ENCODE data around the gene RUSF1.

Gene RUSF1

DNA sequence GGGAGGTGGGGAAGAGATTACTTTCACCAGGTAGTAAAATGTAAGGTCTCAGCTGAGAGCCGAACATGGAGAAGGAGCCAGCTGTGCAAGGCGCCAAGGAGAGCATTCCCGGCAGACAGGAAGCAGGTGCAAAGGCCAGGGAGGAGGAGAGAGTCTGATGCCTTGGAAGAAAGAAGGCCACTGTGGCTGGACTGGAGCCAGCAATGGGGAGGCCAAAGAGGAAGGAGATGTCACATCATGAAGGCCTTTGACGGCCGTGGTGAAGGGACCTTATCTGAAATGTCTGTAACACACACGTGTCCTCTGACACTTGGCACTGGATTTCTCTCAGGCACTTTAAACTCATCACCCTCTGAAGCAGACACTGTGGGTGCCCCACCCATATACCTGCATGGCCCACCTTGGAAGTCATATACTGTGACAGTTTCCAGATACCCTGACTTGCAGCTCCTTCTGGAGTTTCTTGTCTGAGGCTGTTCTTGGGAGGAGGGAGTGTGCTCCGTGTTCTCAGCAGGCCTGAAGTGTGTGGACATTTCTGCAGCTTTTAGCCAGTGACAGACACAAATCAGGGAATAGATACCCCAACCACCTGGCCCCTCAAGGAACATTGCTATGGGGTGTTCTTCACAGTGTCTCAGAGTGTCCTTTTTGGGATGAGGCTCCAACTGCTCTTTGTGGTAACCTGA lies 27.2 kb downstream of the RUSF1 start:
- no peak overlapping the region for H3K4me3 ChIP-seq (ENCODE audit: control insufficient read depth, low read depth, low read length)
- DNase-seq (ENCODE audit: low read depth), result no peak

DNA sequence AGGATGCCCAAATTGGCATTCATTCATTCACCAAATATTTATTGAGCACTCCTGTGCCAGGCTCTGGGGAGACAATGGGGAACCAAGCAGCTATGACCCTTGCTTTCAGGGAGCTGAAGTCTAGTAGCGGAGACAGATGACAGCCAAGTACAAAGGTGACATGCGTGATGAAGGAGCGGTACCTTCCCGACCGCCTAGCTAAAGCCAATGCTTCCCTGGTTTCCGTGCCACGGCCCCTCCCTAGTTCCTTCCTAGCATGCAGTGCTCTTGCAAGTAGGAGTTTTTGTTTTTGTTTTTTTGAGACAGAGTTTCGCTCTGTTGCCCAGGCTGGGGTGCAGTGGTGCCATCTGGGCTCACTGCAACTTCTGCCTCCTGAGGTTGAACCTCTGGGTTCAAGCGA lies 28.4 kb downstream of the RUSF1 start:
- TF ChIP-seq, protein P1, sequence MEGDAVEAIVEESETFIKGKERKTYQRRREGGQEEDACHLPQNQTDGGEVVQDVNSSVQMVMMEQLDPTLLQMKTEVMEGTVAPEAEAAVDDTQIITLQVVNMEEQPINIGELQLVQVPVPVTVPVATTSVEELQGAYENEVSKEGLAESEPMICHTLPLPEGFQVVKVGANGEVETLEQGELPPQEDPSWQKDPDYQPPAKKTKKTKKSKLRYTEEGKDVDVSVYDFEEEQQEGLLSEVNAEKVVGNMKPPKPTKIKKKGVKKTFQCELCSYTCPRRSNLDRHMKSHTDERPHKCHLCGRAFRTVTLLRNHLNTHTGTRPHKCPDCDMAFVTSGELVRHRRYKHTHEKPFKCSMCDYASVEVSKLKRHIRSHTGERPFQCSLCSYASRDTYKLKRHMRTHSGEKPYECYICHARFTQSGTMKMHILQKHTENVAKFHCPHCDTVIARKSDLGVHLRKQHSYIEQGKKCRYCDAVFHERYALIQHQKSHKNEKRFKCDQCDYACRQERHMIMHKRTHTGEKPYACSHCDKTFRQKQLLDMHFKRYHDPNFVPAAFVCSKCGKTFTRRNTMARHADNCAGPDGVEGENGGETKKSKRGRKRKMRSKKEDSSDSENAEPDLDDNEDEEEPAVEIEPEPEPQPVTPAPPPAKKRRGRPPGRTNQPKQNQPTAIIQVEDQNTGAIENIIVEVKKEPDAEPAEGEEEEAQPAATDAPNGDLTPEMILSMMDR (IDR thresholded peaks at IDR 0.05; ENCODE audit: control insufficient read depth, insufficient read depth, low read depth, low read length, missing control alignments), result no peak
- no peak overlapping the region for H3K4me3 ChIP-seq (ENCODE audit: control insufficient read depth, low read depth, low read length)
- DNase-seq (ENCODE audit: low read depth), result no peak

More for the DNA sequence above, 27.2 kb downstream of the RUSF1 start:
- TF ChIP-seq, protein P1 (IDR thresholded peaks at IDR 0.05; ENCODE audit: control insufficient read depth, insufficient read depth, low read depth, low read length, missing control alignments), result no peak

DNA sequence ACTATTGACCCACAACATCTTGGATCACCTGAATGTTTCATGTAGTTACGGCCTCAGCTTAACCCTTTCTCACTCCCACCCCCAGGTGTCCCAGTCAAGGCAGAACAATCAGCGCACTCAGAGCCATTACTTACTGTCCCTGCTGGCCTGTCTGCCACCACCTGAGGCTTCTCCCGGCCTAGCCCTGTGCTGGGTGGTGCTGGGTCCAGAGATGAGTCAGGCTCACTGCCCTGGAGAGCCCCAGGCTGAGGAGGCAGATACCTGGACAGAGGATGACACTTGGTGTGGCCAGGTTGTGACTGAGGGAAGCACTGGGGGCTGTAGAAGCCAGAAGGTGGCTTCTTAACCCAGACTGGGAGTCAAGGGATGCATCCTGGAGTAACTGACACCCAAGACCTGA lies 29.2 kb downstream of the RUSF1 start:
- TF ChIP-seq, protein P1 (IDR thresholded peaks at IDR 0.05; ENCODE audit: control insufficient read depth, insufficient read depth, low read depth, low read length, missing control alignments), result no peak
- no peak overlapping the region for H3K4me3 ChIP-seq (ENCODE audit: control insufficient read depth, low read depth, low read length)
- DNase-seq (ENCODE audit: low read depth), result no peak

DNA sequence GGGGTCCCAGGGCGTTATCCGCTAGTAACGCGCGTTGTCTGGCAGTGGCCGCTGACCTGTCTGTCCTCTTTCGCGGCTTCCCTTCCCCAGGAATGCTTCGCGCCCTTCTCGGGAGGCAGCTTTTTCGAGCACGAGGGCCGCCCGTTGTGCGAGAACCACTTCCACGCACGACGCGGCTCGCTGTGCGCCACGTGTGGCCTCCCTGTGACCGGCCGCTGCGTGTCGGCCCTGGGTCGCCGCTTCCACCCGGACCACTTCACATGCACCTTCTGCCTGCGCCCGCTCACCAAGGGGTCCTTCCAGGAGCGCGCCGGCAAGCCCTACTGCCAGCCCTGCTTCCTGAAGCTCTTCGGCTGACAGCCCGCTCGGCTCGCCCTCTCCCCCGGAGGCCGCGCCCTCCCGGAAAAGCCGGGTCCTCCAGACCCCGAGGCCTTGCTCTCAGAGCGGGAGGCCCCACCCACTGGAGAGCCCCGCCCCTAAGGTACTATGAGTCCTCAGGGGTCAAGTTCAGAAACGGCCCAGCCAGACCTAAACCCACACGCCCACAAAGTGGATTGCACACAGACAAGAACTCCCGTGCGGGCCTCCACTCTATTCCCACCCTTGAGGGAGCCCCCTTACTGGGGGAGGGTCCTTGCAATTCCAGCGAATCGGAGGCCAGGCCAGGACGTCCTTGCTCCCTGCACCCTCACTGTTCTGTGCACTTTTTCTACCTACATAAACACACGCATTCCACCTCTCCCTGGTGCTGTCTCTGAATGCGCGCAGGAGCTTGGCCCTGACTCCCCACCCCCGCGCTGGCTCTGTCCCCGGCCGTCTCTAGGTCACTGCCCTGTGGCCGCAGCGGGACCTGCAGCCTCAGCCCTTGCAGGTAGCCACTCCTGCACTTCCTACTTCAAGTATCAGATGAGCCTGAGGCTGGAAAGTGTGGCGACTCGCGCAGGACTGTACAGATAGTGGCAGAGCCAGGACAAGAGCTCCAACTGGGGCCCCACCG lies 30.7 kb downstream of the RUSF1 start:
- H3K4me3 ChIP-seq (ENCODE audit: control insufficient read depth, low read depth, low read length), result no peak overlapping the region
- TF ChIP-seq, protein P1 (IDR thresholded peaks at IDR 0.05; ENCODE audit: control insufficient read depth, insufficient read depth, low read depth, low read length, missing control alignments), result no peak
- no peak for DNase-seq (ENCODE audit: low read depth)

DNA sequence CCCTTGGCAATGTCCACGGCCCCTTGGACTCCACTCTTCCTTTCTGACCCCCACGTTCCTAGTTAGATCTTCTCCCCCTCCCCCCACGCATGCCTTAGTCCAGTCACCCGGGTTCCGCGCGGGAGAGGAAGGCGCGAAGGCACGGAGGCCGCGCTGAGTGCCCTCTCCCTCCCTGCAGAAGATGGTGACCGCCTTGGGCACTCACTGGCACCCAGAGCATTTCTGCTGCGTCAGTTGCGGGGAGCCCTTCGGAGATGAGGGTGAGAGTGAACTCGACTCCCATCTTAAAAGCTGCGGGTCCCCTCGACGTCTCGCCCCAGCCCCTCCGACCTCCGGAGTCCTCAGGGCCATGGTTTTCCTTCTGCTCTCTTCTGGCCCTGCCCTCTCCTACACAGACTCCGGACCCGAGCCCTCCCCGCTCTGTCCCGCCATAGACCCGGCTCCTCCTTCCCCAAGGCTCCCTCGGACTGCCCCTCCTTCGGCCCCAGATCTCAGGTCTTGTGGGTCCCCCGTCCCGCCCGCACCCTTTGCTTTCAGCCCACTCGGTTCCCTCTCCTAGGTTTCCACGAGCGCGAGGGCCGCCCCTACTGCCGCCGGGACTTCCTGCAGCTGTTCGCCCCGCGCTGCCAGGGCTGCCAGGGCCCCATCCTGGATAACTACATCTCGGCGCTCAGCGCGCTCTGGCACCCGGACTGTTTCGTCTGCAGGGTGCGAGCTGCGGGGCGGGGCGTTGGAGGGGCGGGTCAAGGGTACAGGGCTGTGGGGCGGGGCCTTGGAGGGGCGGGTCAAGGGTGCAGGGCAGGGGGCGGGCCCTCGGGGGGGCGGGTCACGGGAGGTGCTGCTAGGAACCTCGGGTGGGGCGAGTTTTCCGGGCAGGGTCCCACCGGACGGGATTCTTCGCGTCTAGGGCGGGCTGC lies 31.6 kb downstream of the RUSF1 start:
- no peak for DNase-seq (ENCODE audit: low read depth)
- TF ChIP-seq, protein P1 (IDR thresholded peaks at IDR 0.05; ENCODE audit: control insufficient read depth, insufficient read depth, low read depth, low read length, missing control alignments), result no peak
- no peak overlapping the region for H3K4me3 ChIP-seq (ENCODE audit: control insufficient read depth, low read depth, low read length)

DNA sequence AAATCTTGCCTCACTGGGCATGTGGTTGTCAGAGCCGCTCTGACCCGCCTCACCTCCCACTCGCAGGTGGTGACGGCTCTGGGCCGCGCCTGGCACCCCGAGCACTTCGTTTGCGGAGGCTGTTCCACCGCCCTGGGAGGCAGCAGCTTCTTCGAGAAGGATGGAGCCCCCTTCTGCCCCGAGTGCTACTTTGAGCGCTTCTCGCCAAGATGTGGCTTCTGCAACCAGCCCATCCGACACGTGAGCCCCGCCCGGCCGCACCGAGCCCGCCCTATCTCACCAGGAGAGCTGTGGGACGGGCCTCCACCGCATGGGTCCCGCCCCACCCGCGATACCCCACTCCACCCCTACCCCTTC lies 32.3 kb downstream of the RUSF1 start:
- H3K4me3 ChIP-seq (ENCODE audit: control insufficient read depth, low read depth, low read length), result no peak overlapping the region
- TF ChIP-seq, protein P1 (IDR thresholded peaks at IDR 0.05; ENCODE audit: control insufficient read depth, insufficient read depth, low read depth, low read length, missing control alignments), result no peak
- DNase-seq (ENCODE audit: low read depth), result no peak
